Naive thymus-derived CD8-positive, alpha-beta T cell (primary cell): ENCODE data around the gene SAMD10. TPM values are rescaled to one million over a fixed set of nuclear protein-coding genes. Genes with fewer than 3 reads are reported as not detected.
"Not testable (repeated sequence)": the region's sequence is repeated elsewhere in the genome, so short reads cannot be mapped to it uniquely, and the experiment has no call there.

Source experiments
- ATAC-seq, 2 donors: fragments of 150-1000 bp; cut with Tn5 transposase in 1 of 2; sonication (Bioruptor Pico), chemical (Tn5 transposase) in 1 of 2; 1 replicate in 1 of 2; 2 replicates in 1 of 2; pipeline ENCODE4 v1.10.0; 2021; ENCODE audit warnings: mild to moderate bottlenecking in 2 of 2, moderate library complexity in 2 of 2
- POLR2A ChIA-PET: fragments of 350-600 bp; sonication (Branson Sonifier 250); formaldehyde crosslinking; loops from one replicate; lab custom pipeline; 2021; ENCODE audit warnings: antibody characterized with exemption; lab: Charles Lee
- DNase-seq, 10 donors: peaks; one replicate each; pipeline versions ENCODE4 v3.0.0 to v3.0.0-alpha.2; 2020 to 2022
- H3K27ac Mint-ChIP-seq, 10 donors: one replicate each; pipeline ENCODE4 v1.8.0; 2020 to 2022; ENCODE audit warnings: mild to moderate bottlenecking in 10 of 10, mixed read lengths in 10 of 10, moderate library complexity in 4 of 10, inconsistent platforms in 1 of 10
- H3K27me3 Mint-ChIP-seq, 5 donors: one replicate each; pipeline ENCODE4 v1.8.0; 2021 to 2022; ENCODE audit warnings: mixed read lengths in 5 of 5
- H3K36me3 Mint-ChIP-seq, 3 donors: one replicate each; pipeline ENCODE4 v1.8.0; 2020 to 2022; ENCODE audit warnings: mixed read lengths in 3 of 3, mild to moderate bottlenecking in 2 of 3, inconsistent platforms in 1 of 3
- H3K4me1 Mint-ChIP-seq, 4 donors: one replicate each; pipeline ENCODE4 v1.8.0; 2021 to 2022; ENCODE audit warnings: mixed read lengths in 4 of 4
- H3K4me3 Mint-ChIP-seq, 10 donors: one replicate each; pipeline ENCODE4 v1.8.0; 2020 to 2022; ENCODE audit warnings: mild to moderate bottlenecking in 10 of 10, mixed read lengths in 10 of 10, moderate library complexity in 6 of 10, inconsistent platforms in 1 of 10
- H3K9me3 Mint-ChIP-seq, 9 donors: one replicate each; pipeline ENCODE4 v1.8.0; 2020 to 2022; ENCODE audit warnings: mixed read lengths in 9 of 9, mild to moderate bottlenecking in 3 of 9, inconsistent platforms in 1 of 9, moderate library complexity in 1 of 9
- polyA plus RNA-seq, 3 donors: library from polyadenylated mRNA; unstranded; fragments of 300-500 nt; fragmentation: Illumina TruSeq; gene quantifications; one replicate each; pipeline ENCODE4 v1.2.3, GENCODE V29; 2021
- total RNA-seq, 8 experiments: library from RNA in 2 of 8; stranded (reverse) in 2 of 8; gene quantifications; one replicate each; pipeline ENCODE4 v1.2.3 and lab custom pipeline; 2021 to 2026

SAMD10 gene
- total and polyA plus RNA-seq, 5 experiments from 2014 or later, result 7.4 to 15.4 (median 8.9) TPM

DNA sequence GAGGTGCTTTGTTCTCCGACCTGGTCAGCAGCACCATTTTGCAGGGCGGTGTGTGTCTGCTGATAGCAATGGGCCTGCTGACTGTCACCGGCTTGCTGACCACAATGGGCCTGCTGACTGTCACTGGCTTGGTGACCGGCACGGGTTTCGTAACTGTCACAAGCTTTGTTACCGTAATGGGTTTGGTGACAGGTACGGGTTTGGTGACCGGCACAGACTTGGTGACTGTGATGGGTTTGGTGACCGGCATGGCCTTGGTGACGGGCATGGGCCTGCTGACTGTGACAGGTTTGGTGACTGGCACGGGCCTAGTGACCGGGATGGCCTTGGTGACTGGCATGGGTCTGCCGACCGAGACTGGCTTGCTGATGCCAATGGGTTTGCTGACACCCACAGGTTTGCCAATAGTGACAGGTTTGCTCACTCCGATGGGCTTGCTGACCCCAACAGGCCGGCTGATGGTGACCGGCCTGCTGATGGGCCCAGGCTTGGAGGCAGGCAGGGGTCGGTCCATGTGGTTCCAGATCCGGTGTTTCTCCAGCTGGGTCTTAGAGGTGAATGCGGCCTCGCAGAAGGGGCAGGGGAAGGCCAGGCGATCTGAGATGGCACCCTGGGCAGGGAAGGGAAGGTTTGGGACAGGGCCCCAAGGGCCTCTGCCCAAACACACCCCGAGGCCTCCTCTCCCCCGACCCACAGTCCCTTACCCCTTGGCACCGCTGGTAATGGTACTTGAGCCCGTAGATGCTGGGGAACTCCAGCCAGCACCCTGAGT lies 13.1 kb downstream of the SAMD10 start:
- Mint-ChIP-seq H3K9me3 (peaks cover 0 to 6% (median 0%) of the 10 kb centered on the region in 9 donors), H3K4me3 (peak overlapping the region in 1 of 10 donors; percentile 40), H3K36me3 (peaks cover 0 to 13% (median 0%) of the 10 kb centered on the region in 3 donors), H3K4me1 (peaks cover 10 to 17% (median 13%) of the 10 kb centered on the region in 4 donors), H3K27ac (peak overlapping the region in 2 of 10 donors; percentile 43 to 65), H3K27me3 (no peaks in the 10 kb centered on the region)
- POLR2A ChIA-PET, result interaction anchor here (1.1 to 2.2 kb wide), 2 partner anchors 9 to 14 kb away, joined by 3 to 5 read pairs; partner anchors contain the start of gene SAMD10
- ATAC-seq (no peak), DNase-seq (peak in 1 of 10 donors; percentile 61)

DNA sequence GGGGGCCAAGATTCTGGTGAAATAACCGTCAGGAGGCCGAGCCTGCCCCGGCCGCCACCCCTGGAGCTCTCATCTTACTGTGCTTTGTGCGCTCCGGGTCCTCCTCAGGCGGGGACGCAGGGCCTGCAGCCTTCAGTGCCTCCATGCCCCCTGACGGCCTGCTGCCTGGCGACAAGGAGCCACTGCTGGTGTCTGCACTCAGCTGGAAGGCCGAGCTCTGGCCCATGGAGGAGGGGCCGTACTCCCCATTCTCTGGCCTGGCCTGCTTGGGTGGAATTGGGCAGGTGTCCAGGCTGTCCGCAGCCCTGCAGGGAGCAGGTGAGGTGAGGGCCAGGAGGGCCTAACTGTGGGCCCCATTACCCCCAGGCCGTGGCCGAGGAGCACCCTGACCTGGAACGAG lies 15.0 kb downstream of the SAMD10 start:
- peaks cover 10 to 11% (median 11%) of the 10 kb centered on the region in 4 donors for H3K4me1 Mint-ChIP-seq
- DNase-seq, result no peak
- H3K27me3 Mint-ChIP-seq, result no peaks in the 10 kb centered on the region
- H3K9me3 Mint-ChIP-seq, result peaks cover 0 to 6% (median 0%) of the 10 kb centered on the region in 9 donors
- peaks cover 0 to 20% (median 2%) of the 10 kb centered on the region in 3 donors for H3K36me3 Mint-ChIP-seq
- POLR2A ChIA-PET, result interaction anchor here (1.3 to 1.5 kb wide), 2 partner anchors 9 to 16 kb away, joined by 3 read pairs; partner anchors contain the start of gene PRPF6
- no peak overlapping the region for H3K4me3 Mint-ChIP-seq
- H3K27ac Mint-ChIP-seq, result no peak overlapping the region
- no peak for ATAC-seq

DNA sequence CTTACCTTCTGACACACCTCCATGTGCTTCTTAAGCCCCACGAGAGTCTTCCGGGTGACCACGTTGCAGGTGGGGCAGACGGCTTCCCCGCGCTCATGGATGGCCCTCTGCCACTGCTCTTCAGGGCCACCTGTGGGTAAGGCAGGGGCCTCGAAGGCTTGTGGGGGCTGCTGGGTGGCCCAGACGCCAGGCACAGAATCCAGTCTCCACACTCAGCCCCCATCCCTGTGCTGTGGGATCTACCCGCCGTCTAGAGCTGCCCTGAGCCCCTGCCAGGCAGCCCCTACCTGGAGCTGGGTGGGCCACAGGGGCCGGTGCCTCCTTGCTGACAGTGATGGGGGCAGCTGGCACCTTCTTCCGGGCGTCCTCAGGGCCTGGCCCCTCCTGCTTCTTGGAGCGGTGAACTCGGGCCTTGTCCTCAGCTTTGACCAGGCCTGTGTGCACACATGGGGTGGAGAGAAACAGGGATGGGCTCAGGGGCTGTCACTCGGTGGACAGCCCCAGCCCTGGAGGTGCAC lies 15.6 kb downstream of the SAMD10 start:
- DNase-seq (peak in 1 of 10 donors; percentile 52), ATAC-seq (no peak)
- Mint-ChIP-seq H3K4me3 (peak overlapping the region in 1 of 10 donors; percentile 56), H3K4me1 (peaks cover 8 to 9% (median 8%) of the 10 kb centered on the region in 4 donors), H3K9me3 (peaks cover 0 to 6% (median 0%) of the 10 kb centered on the region in 9 donors), H3K27me3 (no peaks in the 10 kb centered on the region), H3K27ac (no peak overlapping the region), H3K36me3 (peaks cover 0 to 22% (median 2%) of the 10 kb centered on the region in 3 donors)
- POLR2A ChIA-PET, result interaction anchor here (0.5 to 1.5 kb wide), 3 partner anchors 10 to 43 kb away, joined by 3 read pairs; partner anchors contain the start of gene PRPF6

DNA sequence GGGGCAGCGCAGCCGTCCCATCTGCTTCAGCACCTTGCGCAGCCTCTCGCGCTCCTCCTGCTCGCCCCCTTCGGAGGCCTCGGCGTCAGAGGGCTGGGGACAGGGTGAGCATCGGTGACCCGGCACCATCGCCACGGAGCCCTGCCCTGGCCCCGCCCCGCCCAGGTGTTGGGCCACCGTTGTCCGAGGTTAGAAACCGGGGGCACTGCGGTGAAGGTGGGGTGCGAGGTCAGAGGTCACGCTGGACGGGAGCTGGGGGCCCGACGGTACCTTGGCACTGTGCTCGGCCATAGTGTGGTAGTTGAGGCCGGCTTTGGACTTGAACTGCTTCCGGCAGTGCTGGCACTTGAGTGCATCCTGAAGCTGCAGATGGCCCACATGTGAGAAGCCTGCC lies 16.1 kb downstream of the SAMD10 start:
- no peak overlapping the region for H3K27ac Mint-ChIP-seq
- H3K4me1 Mint-ChIP-seq, result peaks cover 3 to 6% (median 3%) of the 10 kb centered on the region in 4 donors
- H3K27me3 Mint-ChIP-seq, result no peaks in the 10 kb centered on the region
- DNase-seq (peak in 1 of 10 donors; percentile 57), ATAC-seq (no peak)
- H3K36me3 Mint-ChIP-seq, result peaks cover 0 to 22% (median 2%) of the 10 kb centered on the region in 3 donors
- H3K4me3 Mint-ChIP-seq, result peak overlapping the region in 1 of 10 donors; percentile 56
- peaks cover 0 to 6% (median 0%) of the 10 kb centered on the region in 9 donors for H3K9me3 Mint-ChIP-seq
- POLR2A ChIA-PET, result interaction anchor here (0.5 to 1.5 kb wide), 3 partner anchors 10 to 43 kb away, joined by 3 read pairs; partner anchors contain the start of gene PRPF6

DNA sequence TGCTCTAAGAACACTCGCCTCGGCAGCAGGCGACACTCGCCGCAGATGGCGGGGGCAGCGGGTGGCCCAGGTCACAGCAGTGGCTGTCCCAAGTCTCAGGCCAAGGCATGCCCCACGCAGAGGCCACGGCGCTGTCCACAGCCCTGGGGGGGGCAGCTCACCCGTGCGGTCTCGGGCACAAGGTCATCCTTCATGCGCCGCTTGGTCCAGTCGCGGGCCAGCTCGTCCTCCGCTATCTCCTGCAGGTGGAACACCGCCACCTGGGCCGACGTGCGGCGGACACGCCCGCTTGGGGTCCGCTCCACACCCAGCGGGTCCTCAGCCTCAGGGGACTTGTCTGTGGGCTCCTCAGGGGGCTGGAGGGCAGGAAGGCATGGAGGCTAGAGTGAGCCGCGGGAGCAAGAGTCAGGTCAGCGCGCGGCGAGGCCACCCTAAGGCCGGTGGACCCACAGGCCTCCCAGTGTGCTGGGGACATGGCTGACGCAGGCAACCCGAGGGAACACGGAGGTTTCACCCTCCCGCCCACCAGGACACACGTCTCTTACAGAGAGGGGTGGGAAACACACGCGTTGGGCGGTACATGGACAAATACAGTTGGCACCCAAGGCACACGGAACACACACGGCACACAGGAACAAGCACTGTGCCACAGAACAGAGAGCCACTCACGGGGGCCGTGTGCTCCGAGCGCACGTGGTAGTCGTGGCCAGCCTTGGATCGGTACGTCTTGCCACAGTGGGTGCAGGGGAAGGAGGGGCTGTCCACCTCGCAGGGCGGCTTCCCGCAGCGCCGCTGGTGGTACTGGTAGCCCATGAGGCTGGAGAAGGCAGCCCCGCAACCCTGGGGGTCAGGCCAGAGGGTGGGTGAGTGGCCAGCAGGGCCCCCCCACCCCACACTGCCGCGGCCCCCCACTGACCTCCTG lies 16.8 kb downstream of the SAMD10 start:
- Mint-ChIP-seq H3K4me1 (peaks cover 0 to 6% (median 3%) of the 10 kb centered on the region in 4 donors), H3K27ac (peak overlapping the region in 1 of 10 donors; percentile 24), H3K4me3 (no peak overlapping the region), H3K27me3 (no peaks in the 10 kb centered on the region), H3K36me3 (peaks cover 0 to 22% (median 2%) of the 10 kb centered on the region in 3 donors), H3K9me3 (peaks cover 0 to 6% (median 0%) of the 10 kb centered on the region in 9 donors)
- POLR2A ChIA-PET, result interaction anchor here (1.5 kb wide), 1 partner anchor 18 kb away, joined by 3 read pairs; the partner anchor contains the start of gene PRPF6
- ATAC-seq, result no peak
- DNase-seq, result no peak

GRCh38 chr20:63961664-63962425 lies 17.6 kb downstream of the SAMD10 start:
- ATAC-seq (no peak), DNase-seq (no peak)
- H3K27me3 Mint-ChIP-seq, result no peaks in the 10 kb centered on the region
- peak overlapping the region in 1 of 10 donors; percentile 24 for H3K27ac Mint-ChIP-seq
- peaks cover 0 to 22% (median 2%) of the 10 kb centered on the region in 3 donors for H3K36me3 Mint-ChIP-seq
- no peak overlapping the region for H3K4me3 Mint-ChIP-seq
- POLR2A ChIA-PET, result interaction anchor here (0.6 to 1.2 kb wide), 3 partner anchors 10 to 105 kb away, joined by 3 to 5 read pairs (median 3); no protein-coding TSS in a partner anchor
- H3K9me3 Mint-ChIP-seq, result peaks cover 0 to 6% (median 0%) of the 10 kb centered on the region in 9 donors
- peaks cover 3 to 12% (median 7%) of the 10 kb centered on the region in 4 donors for H3K4me1 Mint-ChIP-seq

GRCh38 chr20:63960654-63961621 lies 18.5 kb downstream of the SAMD10 start:
- H3K27ac Mint-ChIP-seq, H3K4me3 Mint-ChIP-seq, H3K9me3 Mint-ChIP-seq, DNase-seq, ATAC-seq, H3K27me3 Mint-ChIP-seq: not testable (repeated sequence)
- POLR2A ChIA-PET, result interaction anchor here (0.6 to 1.2 kb wide), 3 partner anchors 11 to 104 kb away, joined by 3 to 5 read pairs (median 3); no protein-coding TSS in a partner anchor
- Mint-ChIP-seq H3K4me1 (peaks cover 4 to 13% (median 9%) of the 10 kb centered on the region in 4 donors), H3K36me3 (peaks cover 0 to 22% (median 2%) of the 10 kb centered on the region in 3 donors)

DNA sequence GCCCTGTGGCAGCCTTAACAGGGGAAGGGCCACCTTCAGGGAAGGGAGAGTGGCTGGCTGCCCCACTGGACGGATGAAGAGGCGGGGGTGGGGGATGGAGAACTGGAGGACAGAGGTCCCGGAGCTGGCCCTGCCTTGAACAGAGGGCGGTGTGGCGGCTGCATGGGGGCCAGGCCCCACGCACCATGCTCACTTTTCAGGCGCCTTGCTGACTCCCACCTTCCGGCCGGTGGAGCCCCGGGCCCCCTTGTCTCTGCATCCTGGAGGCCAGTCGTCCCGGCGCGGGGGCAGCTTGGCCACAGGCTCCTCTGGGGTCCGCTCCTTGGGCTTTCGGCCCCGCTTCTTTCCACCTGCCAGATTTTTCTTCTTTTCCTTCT lies 19.8 kb downstream of the SAMD10 start:
- H3K27me3 Mint-ChIP-seq, result no peaks in the 10 kb centered on the region

DNA sequence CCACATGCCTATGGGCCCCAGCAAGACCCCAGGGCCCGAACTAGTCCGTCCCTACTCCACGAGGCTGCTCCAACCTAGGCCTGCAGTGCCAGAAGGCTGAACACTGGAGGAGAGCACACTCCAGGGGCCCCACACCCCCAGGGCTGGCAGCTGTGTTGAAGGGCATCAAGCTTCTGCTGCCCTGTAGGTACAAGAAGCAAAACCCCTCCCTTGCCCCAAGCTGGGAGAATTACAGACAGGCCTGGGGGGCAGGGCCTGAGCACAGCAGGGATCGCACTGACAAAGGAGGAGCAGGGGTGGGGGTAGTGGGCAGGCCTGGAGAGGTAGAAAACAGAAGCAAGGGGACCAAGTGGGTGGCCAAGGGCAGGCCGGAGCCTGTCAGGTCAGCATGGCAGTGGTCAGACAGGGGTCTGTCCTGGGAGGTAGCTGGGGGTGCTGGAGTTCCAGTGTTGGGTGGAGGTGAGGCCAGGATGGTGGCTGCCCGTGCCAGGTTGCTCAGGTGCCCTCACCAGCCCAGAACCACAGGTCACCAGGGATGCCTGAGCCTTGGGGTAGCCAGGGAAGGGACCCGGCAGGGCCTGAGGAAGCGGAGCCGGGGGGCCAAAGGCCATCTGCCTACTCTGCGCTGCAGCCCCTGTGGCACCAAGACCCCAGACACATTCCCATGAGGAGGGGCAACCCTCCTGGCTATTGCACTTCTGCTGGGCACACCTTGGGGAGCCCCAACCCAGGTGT lies 20.3 kb downstream of the SAMD10 start:
- H3K27me3 Mint-ChIP-seq, result no peaks in the 10 kb centered on the region
- H3K4me3 Mint-ChIP-seq, result peak overlapping the region in 2 of 10 donors; percentile 14 to 47
- H3K4me1 Mint-ChIP-seq, result peaks cover 7 to 23% (median 17%) of the 10 kb centered on the region in 4 donors
- ATAC-seq (no peak), DNase-seq (no peak)
- H3K27ac Mint-ChIP-seq, result peak overlapping the region in 4 of 10 donors; percentile 20 to 75 (median 53)
- H3K36me3 Mint-ChIP-seq, result peaks cover 0 to 20% (median 2%) of the 10 kb centered on the region in 3 donors
- POLR2A ChIA-PET, result interaction anchor here (0.6 to 1.0 kb wide), 4 partner anchors 8 to 84 kb away, joined by 3 to 5 read pairs (median 4); no protein-coding TSS in a partner anchor
- peaks cover 0 to 3% (median 0%) of the 10 kb centered on the region in 9 donors for H3K9me3 Mint-ChIP-seq

More for the DNA sequence above, 19.8 kb downstream of the SAMD10 start:
- POLR2A ChIA-PET, result no interaction called here
- H3K4me3 Mint-ChIP-seq, result no peak overlapping the region
- peaks cover 0 to 3% (median 0%) of the 10 kb centered on the region in 9 donors for H3K9me3 Mint-ChIP-seq
- no peak overlapping the region for H3K27ac Mint-ChIP-seq
- peaks cover 4 to 18% (median 12%) of the 10 kb centered on the region in 4 donors for H3K4me1 Mint-ChIP-seq
- no peak for ATAC-seq
- DNase-seq, result no peak
- H3K36me3 Mint-ChIP-seq, result peaks cover 0 to 22% (median 2%) of the 10 kb centered on the region in 3 donors
